ENCODE results near the gene USP15. TPM values are rescaled to one million over a fixed set of nuclear protein-coding genes. Genes with fewer than 3 reads are reported as not detected.

USP15 gene
- total and polyA plus RNA-seq, 2 donors from 2014 or later: 31.7 to 62.8 TPM

GRCh38 chr12:62254967-62255366 lies 5.2 kb upstream of the USP15 start:
- H3K36me3 ChIP-seq (ENCODE audit: control insufficient read depth in 2 of 3, insufficient read depth in 3 of 3, low read length in 3 of 3): peaks cover 0 to 2% (median 0%) of the 10 kb centered on the region in 3 donors
- no peak overlapping the region for H3K9ac ChIP-seq (ENCODE audit: low read length in 3 of 3)
- intact Hi-C loops (cut with DNase I): no loop called here
- no peaks in the 10 kb centered on the region for H3K27me3 ChIP-seq (ENCODE audit: control insufficient read depth, insufficient read depth, low read length)
- no peak overlapping the region for H3K4me3 ChIP-seq (ENCODE audit: low read length in 3 of 3)
- FAIRE-seq: no peak
- TF ChIP-seq CTCF (IDR thresholded peaks at IDR 0.05; ENCODE audit: borderline replicate concordance, extremely low read depth, insufficient read depth): no peak
- peaks cover 0 to 4% (median 0%) of the 10 kb centered on the region in 3 donors for H3K4me1 ChIP-seq (ENCODE audit: control insufficient read depth in 2 of 3, insufficient read depth in 2 of 3, low read depth in 1 of 3, low read length in 3 of 3)
- DNase-seq: no peak
- H3K27ac ChIP-seq (ENCODE audit: low read depth in 2 of 2, low read length in 2 of 2): no peak overlapping the region
- no peaks in the 10 kb centered on the region for H3K9me3 ChIP-seq (ENCODE audit: control insufficient read depth in 2 of 3, insufficient read depth in 1 of 3, low read length in 3 of 3)

- no peak overlapping the region for H3K27ac ChIP-seq (ENCODE audit: low read depth in 2 of 2, low read length in 2 of 2)
- no peak overlapping the region for H3K9ac ChIP-seq (ENCODE audit: low read length in 3 of 3)
- DNase-seq: no peak
- H3K27me3 ChIP-seq (ENCODE audit: control insufficient read depth, insufficient read depth, low read length): no peaks in the 10 kb centered on the region
- no peaks in the 10 kb centered on the region for H3K9me3 ChIP-seq (ENCODE audit: control insufficient read depth in 2 of 3, insufficient read depth in 1 of 3, low read length in 3 of 3)
- no peak for FAIRE-seq
- H3K4me3 ChIP-seq (ENCODE audit: low read length in 3 of 3): no peak overlapping the region
- TF ChIP-seq CTCF (IDR thresholded peaks at IDR 0.05; ENCODE audit: borderline replicate concordance, extremely low read depth, insufficient read depth): no peak
- H3K36me3 ChIP-seq (ENCODE audit: control insufficient read depth in 2 of 3, insufficient read depth in 3 of 3, low read length in 3 of 3): peaks cover 0 to 2% (median 0%) of the 10 kb centered on the region in 3 donors
- intact Hi-C loops (cut with DNase I): no loop called here
- peaks cover 0 to 5% (median 0%) of the 10 kb centered on the region in 3 donors for H3K4me1 ChIP-seq (ENCODE audit: control insufficient read depth in 2 of 3, insufficient read depth in 2 of 3, low read depth in 1 of 3, low read length in 3 of 3)
Measured at GRCh38 chr12:62256408-62257096, 3.7 kb upstream of the USP15 start.

- no peak overlapping the region for H3K4me3 ChIP-seq (ENCODE audit: low read length in 3 of 3)
- H3K27ac ChIP-seq (ENCODE audit: low read depth in 2 of 2, low read length in 2 of 2): no peak overlapping the region
- H3K36me3 ChIP-seq (ENCODE audit: control insufficient read depth in 2 of 3, insufficient read depth in 3 of 3, low read length in 3 of 3): no peaks in the 10 kb centered on the region
- intact Hi-C loops (cut with DNase I): no loop called here
- no peak for TF ChIP-seq CTCF (IDR thresholded peaks at IDR 0.05; ENCODE audit: borderline replicate concordance, extremely low read depth, insufficient read depth)
- no peak overlapping the region for H3K9ac ChIP-seq (ENCODE audit: low read length in 3 of 3)
- no peaks in the 10 kb centered on the region for H3K9me3 ChIP-seq (ENCODE audit: control insufficient read depth in 2 of 3, insufficient read depth in 1 of 3, low read length in 3 of 3)
- no peak for DNase-seq
- H3K27me3 ChIP-seq (ENCODE audit: control insufficient read depth, insufficient read depth, low read length): no peaks in the 10 kb centered on the region
- H3K4me1 ChIP-seq (ENCODE audit: control insufficient read depth in 2 of 3, insufficient read depth in 2 of 3, low read depth in 1 of 3, low read length in 3 of 3): peaks cover 4 to 6% (median 4%) of the 10 kb centered on the region in 3 donors
- no peak for FAIRE-seq
Measured at GRCh38 chr12:62258231-62258630, 2.0 kb upstream of the USP15 start.
